Measurements from ENCODE around the gene USH1C. TPM values are rescaled to one million over a fixed set of nuclear protein-coding genes. Genes with fewer than 3 reads are reported as not detected.

The USH1C gene
- total and polyA plus RNA-seq, 8 donors: 3.5 to 44.3 (median 8.6) TPM

- no peak overlapping the region for H3K27ac ChIP-seq
- H3K36me3 ChIP-seq: no peaks in the 10 kb centered on the region
- intact Hi-C loops (cut with DNase I): no loop called here
- FAIRE-seq (no peak), ATAC-seq (no peak), DNase-seq (peak in 1 of 6 donors; percentile 2)
- no peak overlapping the region for H3K4me3 ChIP-seq
- WGBS, 2 donors: 78 to 79% methylated on average over 14 of the region's 14 CpGs
- no peaks in the 10 kb centered on the region for H3K27me3 ChIP-seq
- TF ChIP-seq CTCF (IDR thresholded peaks at IDR 0.05): no peak
- no peaks in the 10 kb centered on the region for H3K4me1 ChIP-seq
- no peaks in the 10 kb centered on the region for H3K9me3 ChIP-seq
These were observed 27.5 kb upstream of the USH1C start for GRCh38 chr11:17571431-17572358.

- WGBS, 2 donors: 72 to 73% methylated on average over 23 of the region's 23 CpGs
- FAIRE-seq (no peak), ATAC-seq (peak in 1 of 4 donors; percentile 22), DNase-seq (peak in 1 of 6 donors; percentile 8)
- H3K27ac ChIP-seq: no peak overlapping the region
- no peaks in the 10 kb centered on the region for H3K36me3 ChIP-seq
- no peak for TF ChIP-seq CTCF (IDR thresholded peaks at IDR 0.05)
- H3K4me1 ChIP-seq: no peaks in the 10 kb centered on the region
- intact Hi-C loops (cut with DNase I): no loop called here
- H3K9me3 ChIP-seq: no peaks in the 10 kb centered on the region
- no peaks in the 10 kb centered on the region for H3K27me3 ChIP-seq
- H3K4me3 ChIP-seq: no peak overlapping the region
These were observed 25.8 kb upstream of the USH1C start for GRCh38 chr11:17570034-17570433.

GRCh38 chr11:17568944-17569343, 24.7 kb upstream of the USH1C start:
- Histone ChIP-seq H3K9me3 (no peaks in the 10 kb centered on the region), H3K36me3 (no peaks in the 10 kb centered on the region), H3K4me3 (no peak overlapping the region), H3K27me3 (no peaks in the 10 kb centered on the region), H3K4me1 (no peaks in the 10 kb centered on the region), H3K27ac (no peak overlapping the region)
- no peak for TF ChIP-seq CTCF (IDR thresholded peaks at IDR 0.05)
- intact Hi-C loops (cut with DNase I): no loop called here
- peak in 1 of 6 donors; percentile 7 for DNase-seq
- FAIRE-seq: no peak
- ATAC-seq: no peak
- 69 to 71% methylated on average over 4 of the region's 4 CpGs for WGBS, 2 donors

GRCh38 chr11:17564687-17565042, 20.4 kb upstream of the USH1C start:
- Histone ChIP-seq H3K36me3 (no peaks in the 10 kb centered on the region), H3K9me3 (no peaks in the 10 kb centered on the region), H3K27me3 (no peaks in the 10 kb centered on the region), H3K4me3 (no peak overlapping the region), H3K27ac (no peak overlapping the region), H3K4me1 (no peaks in the 10 kb centered on the region)
- ATAC-seq (no peak), DNase-seq (peak in 1 of 6 donors; percentile 1), FAIRE-seq (no peak)
- WGBS, 2 donors: 58 to 62% methylated on average over 2 of the region's 2 CpGs
- TF ChIP-seq CTCF (IDR thresholded peaks at IDR 0.05): no peak
- intact Hi-C loops (cut with DNase I): no loop called here
